GM12801 (cell line): ENCODE measurements around the gene HTR6.

Source experiments
- CTCF ChIP-seq: IDR thresholded peaks from one replicate; pipeline ENCODE4 v1.5.1; 2011; ENCODE audit warnings: control low read depth; ENCODE audit not compliant: insufficient read length; ENCODE audit errors: extremely low read depth

HTR6 gene

GRCh38 chr1:19678493-19678892 lies 13.8 kb downstream of the HTR6 start:
- no peak for TF ChIP-seq CTCF

- no peak for TF ChIP-seq CTCF
These were observed 14.3 kb downstream of the HTR6 start for GRCh38 chr1:19678931-19679453.

GRCh38 chr1:19679691-19680090 lies 15.0 kb downstream of the HTR6 start:
- no peak for TF ChIP-seq CTCF

- TF ChIP-seq CTCF: no peak
These were observed 16.0 kb downstream of the HTR6 start for GRCh38 chr1:19680644-19681043.

GRCh38 chr1:19682257-19682656 lies 17.6 kb downstream of the HTR6 start:
- TF ChIP-seq CTCF: no peak

GRCh38 chr1:19682901-19683300 lies 18.2 kb downstream of the HTR6 start:
- TF ChIP-seq CTCF: no peak

- no peak for TF ChIP-seq CTCF
These were observed 18.7 kb downstream of the HTR6 start for GRCh38 chr1:19683351-19683750.

- TF ChIP-seq CTCF: no peak
These were observed 20.0 kb downstream of the HTR6 start for GRCh38 chr1:19684677-19685076.
